H1 (cell line): ENCODE measurements around the gene ZBTB34. TPM values are rescaled to one million over a fixed set of nuclear protein-coding genes. Genes with fewer than 3 reads are reported as not detected.

ENCODE experiments used
- CTCF ChIA-PET: fragments of 300-600 bp; sonication (Branson Sonifier 250); formaldehyde crosslinking; loops from one replicate; lab custom pipeline; 2021; ENCODE audit not compliant: partially characterized antibody; lab: Charles Lee
- POLR2A ChIA-PET: fragments of 300-600 bp; sonication (Branson Sonifier 250); formaldehyde crosslinking; loops from one replicate; lab custom pipeline; 2021; ENCODE audit warnings: inconsistent platforms; ENCODE audit not compliant: partially characterized antibody; lab: Charles Lee
- DNase-seq, 2 experiments: peaks; one replicate each; pipeline versions ENCODE4 v3.0.0 to v3.0.0-alpha.2; 2010 to 2022; ENCODE audit warnings: low spot score in 2 of 2, low read depth in 1 of 2, mixed read lengths in 1 of 2
- FAIRE-seq: peaks from 2 replicates; lab custom pipeline; 2011; peaks lifted over from hg19 to GRCh38; lab: Jason Lieb, UNC
- H2AFZ ChIP-seq: 2 replicates; pipeline ENCODE4 v1.8.1; 2012; ENCODE audit warnings: low read length, inconsistent platforms
- H2AK5ac ChIP-seq: 2 replicates; pipeline ENCODE4 v1.6.1; 2013; ENCODE audit warnings: low read depth, low read length
- H2BK120ac ChIP-seq: replicated peaks from 2 replicates; pipeline ENCODE3; 2013; ENCODE audit warnings: low read depth, low read length, inconsistent platforms
- H2BK12ac ChIP-seq: 2 replicates; pipeline ENCODE4 v1.6.1; 2013; ENCODE audit warnings: low read depth, low read length
- H2BK15ac ChIP-seq: 2 replicates; pipeline ENCODE4 v1.6.1; 2013; ENCODE audit warnings: low read length
- H2BK20ac ChIP-seq: 2 replicates; pipeline ENCODE4 v1.6.1; 2013; ENCODE audit warnings: low read length
- H2BK5ac ChIP-seq: 2 replicates; pipeline ENCODE4 v1.6.1; 2013; ENCODE audit warnings: low read depth, low read length
- H3K14ac ChIP-seq: 2 replicates; pipeline ENCODE4 v1.6.1; 2013; ENCODE audit warnings: inconsistent platforms; ENCODE audit not compliant: insufficient read length
- H3K18ac ChIP-seq: 2 replicates; pipeline ENCODE4 v1.6.1; 2013; ENCODE audit warnings: low read length; ENCODE audit errors: extremely low read depth
- H3K23ac ChIP-seq: 2 replicates; pipeline ENCODE4 v1.6.1; 2013; ENCODE audit warnings: inconsistent platforms; ENCODE audit not compliant: insufficient read length
- H3K23me2 ChIP-seq: 2 replicates; pipeline ENCODE4 v1.6.1; 2013; ENCODE audit warnings: low read depth, low read length
- H3K27ac ChIP-seq: 2 replicates; pipeline ENCODE4 v1.6.1; 2011; ENCODE audit warnings: low read depth, low read length, inconsistent platforms
- H3K27me3 ChIP-seq, 4 experiments: replicated peaks in 1 of 4; 1 replicate in 1 of 4; 2 replicates in 3 of 4; pipeline versions ENCODE4 v1.6.1 to v1.8.1; 2011 to 2013; ENCODE audit warnings: low read length in 3 of 4, mild to moderate bottlenecking in 3 of 4, inconsistent platforms in 2 of 4, mixed read lengths in 2 of 4, moderate library complexity in 1 of 4; ENCODE audit not compliant: control insufficient read depth in 3 of 4, insufficient read depth in 3 of 4; ENCODE audit errors: extremely low read depth in 1 of 4
- H3K36me3 ChIP-seq, 4 experiments: 2 replicates each; pipeline versions ENCODE4 v1.6.1 to v1.8.1; 2011 to 2013; ENCODE audit warnings: mild to moderate bottlenecking in 4 of 4, low read length in 3 of 4, moderate library complexity in 2 of 4, control low read depth in 1 of 4, inconsistent platforms in 1 of 4; ENCODE audit not compliant: insufficient read depth in 4 of 4, control insufficient read depth in 2 of 4
- H3K4ac ChIP-seq: replicated peaks from 2 replicates; pipeline ENCODE3; 2013; ENCODE audit warnings: low read length, low read depth, mixed read lengths, inconsistent platforms; ENCODE audit not compliant: insufficient read length
- H3K4me1 ChIP-seq, 4 experiments: replicated peaks in 1 of 4; 1 replicate in 1 of 4; 2 replicates in 3 of 4; pipeline versions ENCODE4 v1.6.1 to v1.8.1; 2011 to 2013; ENCODE audit warnings: low read length in 3 of 4, inconsistent platforms in 2 of 4, mixed read lengths in 1 of 4; ENCODE audit not compliant: insufficient read depth in 4 of 4, control insufficient read depth in 3 of 4
- H3K4me2 ChIP-seq, 2 experiments: 2 replicates each; pipeline versions ENCODE4 v1.6.1 to v1.8.1; 2011 to 2013; ENCODE audit warnings: low read depth in 2 of 2, low read length in 2 of 2, control low read depth in 1 of 2, inconsistent platforms in 1 of 2, mild to moderate bottlenecking in 1 of 2; ENCODE audit not compliant: insufficient read depth in 1 of 2
- H3K4me3 ChIP-seq, 4 experiments: fragments of 200-600, 300-600 bp in 1 of 4; sonication (generic), shearing (Covaris generic), sonication (Bioruptor Twin) in 1 of 4; 2 replicates each; pipeline versions ENCODE4 v1.5.1 to v1.8.1; 2011 to 2016; ENCODE audit warnings: low read length in 4 of 4, low read depth in 3 of 4, control low read depth in 2 of 4, inconsistent platforms in 2 of 4, mild to moderate bottlenecking in 2 of 4, mixed read lengths in 1 of 4, moderate library complexity in 1 of 4; ENCODE audit not compliant: insufficient read depth in 2 of 4; ENCODE audit errors: extremely low read depth in 1 of 4
- H3K56ac ChIP-seq: replicated peaks from 2 replicates; pipeline ENCODE3; 2013; ENCODE audit warnings: low read depth, mild to moderate bottlenecking, mixed read lengths, low read length, inconsistent platforms; ENCODE audit not compliant: insufficient read length
- H3K79me1 ChIP-seq: 2 replicates; pipeline ENCODE4 v1.6.1; 2013; ENCODE audit warnings: low read depth, low read length, control low read depth
- H3K79me2 ChIP-seq, 2 experiments: 2 replicates each; pipeline versions ENCODE4 v1.6.1 to v1.8.1; 2012 to 2013; ENCODE audit warnings: low read length in 2 of 2, mild to moderate bottlenecking in 2 of 2, inconsistent platforms in 1 of 2; ENCODE audit not compliant: insufficient read depth in 2 of 2, control insufficient read depth in 1 of 2
- H3K9ac ChIP-seq, 4 experiments: replicated peaks in 1 of 4; 1 replicate in 1 of 4; 2 replicates in 3 of 4; pipeline versions ENCODE4 v1.6.1 to v1.8.1; 2011 to 2013; ENCODE audit warnings: low read depth in 3 of 4, low read length in 3 of 4, control low read depth in 2 of 4, mild to moderate bottlenecking in 2 of 4, moderate library complexity in 2 of 4, inconsistent platforms in 1 of 4; ENCODE audit errors: extremely low read depth in 1 of 4
- H3K9me3 ChIP-seq, 2 experiments: 2 replicates each; pipeline versions ENCODE4 v1.6.1 to v1.8.1; 2012 to 2013; ENCODE audit warnings: mild to moderate bottlenecking in 2 of 2, moderate library complexity in 2 of 2, control low read depth in 1 of 2, inconsistent platforms in 1 of 2, low read depth in 1 of 2, low read length in 1 of 2, mixed read lengths in 1 of 2; ENCODE audit not compliant: insufficient read depth in 2 of 2
- H4K20me1 ChIP-seq, 2 experiments: replicated peaks in 1 of 2; 2 replicates each; pipeline versions ENCODE3 to v1.8.1; 2011 to 2013; ENCODE audit warnings: inconsistent platforms in 2 of 2, low read length in 2 of 2, mild to moderate bottlenecking in 1 of 2; ENCODE audit not compliant: insufficient read depth in 2 of 2, control insufficient read depth in 1 of 2
- H4K5ac ChIP-seq: 2 replicates; pipeline ENCODE4 v1.6.1; 2013; ENCODE audit warnings: low read length, low read depth, mixed read lengths, inconsistent platforms; ENCODE audit not compliant: insufficient read length
- H4K8ac ChIP-seq: 2 replicates; pipeline ENCODE4 v1.8.0; 2013; ENCODE audit warnings: mild to moderate bottlenecking, moderate library complexity, low read length, inconsistent platforms; ENCODE audit not compliant: insufficient read depth; ENCODE audit errors: extremely low read depth
- H4K91ac ChIP-seq: replicated peaks from 2 replicates; pipeline ENCODE3; 2013; ENCODE audit warnings: low read length, mixed read lengths, inconsistent platforms; ENCODE audit not compliant: insufficient read length
- GABPA ChIP-seq: IDR thresholded peaks from 2 replicates; pipeline ENCODE4 v1.6.1; 2011; ENCODE audit warnings: mild to moderate bottlenecking, low read length, moderate library complexity, borderline replicate concordance; ENCODE audit not compliant: insufficient read depth
- NANOG ChIP-seq: IDR thresholded peaks from 2 replicates; pipeline ENCODE4 v1.6.1; 2011; ENCODE audit warnings: low read length, low read depth, mild to moderate bottlenecking, inconsistent platforms; ENCODE audit not compliant: insufficient read depth, poor library complexity, severe bottlenecking
- WGBS, 2 experiments: shearing (Covaris generic) in 1 of 2; methylation state at CpG; one replicate each; pipeline versions ENCODE4 v1.1.6 to v1.1.7; 2013 to 2015; ENCODE audit warnings: low lambda C conversion rate in 2 of 2, mixed read lengths in 2 of 2, inconsistent platforms in 1 of 2, low coverage in 1 of 2, missing lambda C conversion rate in 1 of 2; ENCODE audit not compliant: insufficient replicate concordance in 2 of 2, insufficient coverage in 1 of 2, insufficient read length in 1 of 2; ENCODE audit errors: extremely low coverage in 1 of 2, missing lambda C conversion rate in 1 of 2; 5-methylcytosine and 5-hydroxymethylcytosine counted together
- polyA plus RNA-seq, 7 experiments: library from polyadenylated mRNA; depleted of rRNA in 3 of 7; stranded (reverse) in 5 of 7; unstranded in 2 of 7; fragments of >200 nt in 5 of 7; fragments of 200-250 nt in 2 of 7; gene quantifications; 1 replicate in 5 of 7; 2 replicates in 1 of 7; 4 replicates in 1 of 7; pipeline versions ENCODE4 v1.2.1 to v1.2.3, GENCODE V29; 2011 to 2013; ENCODE audit warnings: missing spikeins in 2 of 7, mixed read lengths in 2 of 7
- total RNA-seq: library from RNA; stranded (reverse); fragmentation: NEBNext Ultra II Directional; extraction: Animal tissue kit (Norgen Biotek cat#: 25700); gene quantifications from 2 replicates; pipeline ENCODE4 v1.2.1, GENCODE V29; 2021

The ZBTB34 gene
- total and polyA plus RNA-seq, 2 of the 8 experiments (the other 6 are each of a cell fraction or from before 2014, with no cell fraction given) = 8.2 to 15.9 TPM

DNA sequence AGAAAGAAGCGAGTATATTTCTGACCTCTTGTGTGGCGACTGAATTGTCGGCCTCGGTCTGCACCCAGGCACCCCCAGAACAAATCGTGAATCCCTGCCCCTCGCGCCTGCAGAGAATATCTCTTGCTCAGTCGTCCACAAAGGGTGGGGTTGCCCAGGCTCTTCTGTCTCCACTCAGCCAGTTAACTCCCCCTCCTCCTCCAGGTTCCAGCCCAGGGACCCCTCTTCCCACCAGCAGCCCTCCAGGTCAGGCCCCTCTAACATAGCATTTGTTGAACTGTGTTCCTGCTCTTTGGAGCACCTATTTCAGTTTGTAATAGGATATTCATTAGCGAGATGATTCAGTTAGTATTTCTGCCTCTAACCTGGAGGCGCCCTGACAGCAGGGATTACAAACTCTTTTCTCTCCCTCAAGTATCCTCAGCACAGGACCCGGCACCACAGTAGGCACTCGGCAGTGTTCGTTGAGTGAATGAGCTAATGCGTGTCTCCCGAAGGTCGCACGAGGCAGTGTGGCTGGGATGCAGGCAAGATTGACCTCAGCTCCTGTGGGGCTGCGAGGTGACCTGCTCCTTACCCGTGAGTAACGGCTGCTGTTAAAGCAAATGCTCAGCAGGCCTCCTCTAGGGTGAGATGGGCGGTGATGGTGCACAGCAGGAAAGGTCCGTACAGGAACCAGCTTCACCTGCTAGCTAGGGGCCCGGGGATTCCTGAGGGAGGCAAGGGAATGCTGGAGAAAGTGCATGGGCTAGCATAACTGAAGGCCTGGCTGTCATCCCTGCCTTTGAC is 25.8 kb downstream of the ZBTB34 start:
- no peak for FAIRE-seq
- TF ChIP-seq GABPA = peak; percentile 24; the same call in 1 of the 2 replicates
- no peak for TF ChIP-seq NANOG
- TF ChIP-seq, all 59 proteins: peak for 1

More for the DNA sequence above, 25.8 kb downstream of the ZBTB34 start:
- H4K91ac ChIP-seq = no peak overlapping the region
- no peak for DNase-seq
- H2AK5ac ChIP-seq = no peak overlapping the region
- no peak overlapping the region for H2BK20ac ChIP-seq
- H4K5ac ChIP-seq = no peak overlapping the region
- no peaks in the 10 kb centered on the region; the same call in 1 of the 2 replicates for H3K79me1 ChIP-seq
- H3K4me2 ChIP-seq = peak overlapping the region in 1 of 2 experiments; percentile 25; a peak in 1 of 4 replicates
- no peak overlapping the region for H3K56ac ChIP-seq
- no peak overlapping the region for H3K23ac ChIP-seq
- H2BK120ac ChIP-seq = no peak overlapping the region
- no peak overlapping the region for H3K27ac ChIP-seq
- CTCF ChIA-PET = interaction anchor here (0.6 to 1.5 kb wide), 4 partner anchors 8 to 314 kb away, joined by 3 to 4 read pairs (median 3); no protein-coding TSS in a partner anchor
- H2BK15ac ChIP-seq = no peak overlapping the region
- H3K14ac ChIP-seq = no peak overlapping the region
- POLR2A ChIA-PET = interaction anchor here (0.8 to 1.5 kb wide), 2 partner anchors 8 to 24 kb away, joined by 3 to 4 read pairs; no protein-coding TSS in a partner anchor
- WGBS, 2 experiments = 68% methylated on average over 23 of the region's 23 CpGs; no CpG with 5 or more reads in 1 of the 2 experiments
- H3K9me3 ChIP-seq = no peaks in the 10 kb centered on the region
- no peak overlapping the region for H2AFZ ChIP-seq
- H3K4me3 ChIP-seq = 0 out of 8 replicates have a peak overlapping the region, but pooled peaks of 1 of the 4 experiments have one; percentile 2
- peaks cover 6 to 13% (median 10%) of the 10 kb centered on the region in 4 experiments for H3K4me1 ChIP-seq
- no peak overlapping the region for H2BK12ac ChIP-seq
- no peak overlapping the region for H3K4ac ChIP-seq
- H3K9ac ChIP-seq = no peak overlapping the region
- no peaks in the 10 kb centered on the region for H3K27me3 ChIP-seq
- no peak overlapping the region for H2BK5ac ChIP-seq
- no peaks in the 10 kb centered on the region for H3K23me2 ChIP-seq
- H3K36me3 ChIP-seq = peaks cover 0 to 7% (median 0%) of the 10 kb centered on the region in 4 experiments; a peak in 2 of 8 replicates
- peaks cover 2 to 12% of the 10 kb centered on the region in 2 experiments for H4K20me1 ChIP-seq
- peak overlapping the region; percentile 11; the same call in 1 of the 2 replicates for H3K18ac ChIP-seq
- no peaks in the 10 kb centered on the region; a peak in 1 of 4 replicates for H3K79me2 ChIP-seq
- no peak overlapping the region for H4K8ac ChIP-seq
